HG03280 (cell line): Measurements from ENCODE around the gene OR2F2.

Experiments
- ATAC-seq: cut with Tn5 transposase; IDR thresholded peaks from one replicate; pipeline ENCODE4 v1.9.1; 2021; ENCODE audit warnings: mild to moderate bottlenecking, moderate library complexity; ENCODE audit not compliant: unreplicated experiment

OR2F2 gene

GRCh38 chr7:143913945-143914615 lies 21.0 kb upstream of the OR2F2 start:
- no peak for ATAC-seq

DNA sequence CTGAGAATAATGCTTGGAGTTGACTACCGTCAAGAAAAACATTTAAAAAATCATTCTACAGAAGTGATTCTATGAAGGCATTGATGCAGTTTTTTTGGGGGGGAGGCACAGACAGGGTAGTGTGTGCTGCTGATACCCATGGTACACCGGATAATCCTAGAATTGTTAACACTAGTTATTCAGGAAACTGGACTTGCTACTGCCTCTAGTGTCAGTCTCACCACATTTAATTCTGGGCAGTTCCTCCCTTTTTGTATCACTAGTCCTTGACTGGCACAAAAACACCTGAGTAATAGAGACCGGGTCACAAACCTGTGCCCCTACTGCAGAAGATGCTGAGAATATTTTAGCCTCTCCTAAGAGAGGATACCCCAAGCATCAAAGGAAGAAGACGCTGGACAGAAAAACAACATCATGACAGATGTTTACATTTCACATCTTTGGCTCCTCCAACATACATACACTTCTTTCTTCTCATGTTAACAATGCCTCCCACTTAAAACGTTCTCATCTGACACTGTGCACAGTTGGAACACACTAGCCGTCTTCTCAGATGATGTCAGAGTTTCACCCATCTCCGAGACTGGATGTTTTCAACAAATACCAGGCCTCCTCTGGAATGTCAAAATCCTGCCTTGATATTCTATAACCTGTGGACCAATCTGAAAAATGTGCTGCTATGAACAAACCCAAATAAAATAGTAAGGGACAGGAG lies 19.9 kb upstream of the OR2F2 start:
- ATAC-seq: no peak

DNA sequence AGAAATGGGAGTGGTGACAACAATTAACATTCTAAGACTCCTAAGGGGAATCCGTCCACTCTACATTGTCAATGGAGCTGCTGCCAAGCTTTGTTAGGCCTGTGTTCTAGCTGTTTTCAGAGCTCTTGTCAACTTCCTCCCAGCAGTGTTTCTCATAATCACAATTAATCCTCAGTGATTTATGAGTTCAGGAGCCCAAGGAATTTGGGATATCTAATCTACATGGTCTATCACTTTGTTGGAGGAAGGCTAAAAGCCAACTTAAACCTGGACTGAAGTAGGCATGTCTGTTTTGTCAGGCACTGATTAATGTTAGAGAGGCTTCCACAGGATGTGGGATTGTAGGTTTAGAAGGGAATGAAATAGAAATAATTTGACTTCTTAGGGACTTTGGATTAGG lies 10.2 kb upstream of the OR2F2 start:
- no peak for ATAC-seq

DNA sequence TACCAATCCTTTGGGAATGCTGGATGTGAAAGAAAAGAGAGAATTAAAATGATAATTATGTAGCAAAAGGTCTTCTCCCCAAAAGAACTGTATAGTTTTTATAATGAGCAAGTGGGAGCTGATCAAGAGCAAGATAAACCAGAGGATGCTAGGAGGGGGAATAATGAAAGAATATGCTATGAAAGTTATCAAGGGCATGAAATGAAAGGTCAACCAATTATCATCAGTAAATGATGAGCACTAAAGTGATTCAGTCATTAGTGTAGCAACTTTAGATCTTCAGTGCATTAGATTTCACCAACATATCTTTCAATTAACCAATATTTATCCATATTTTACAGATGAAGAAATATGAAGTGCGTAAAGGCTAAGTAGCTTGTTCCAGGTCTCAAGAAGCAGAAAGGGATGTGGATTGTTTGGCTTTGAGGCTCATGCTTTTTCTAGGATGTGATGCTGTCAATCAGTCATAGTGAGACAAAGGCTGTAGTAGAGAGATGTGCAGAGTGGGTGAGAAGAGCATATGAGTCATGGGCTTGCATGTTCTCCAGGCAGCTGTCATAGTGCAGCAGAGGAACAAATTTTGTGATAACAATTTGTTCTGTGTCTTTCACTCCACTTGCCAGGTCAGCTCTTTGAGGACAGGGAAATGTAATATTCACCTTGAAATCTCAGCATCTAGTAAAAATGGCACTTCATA lies 5.7 kb upstream of the OR2F2 start:
- no peak for ATAC-seq

DNA sequence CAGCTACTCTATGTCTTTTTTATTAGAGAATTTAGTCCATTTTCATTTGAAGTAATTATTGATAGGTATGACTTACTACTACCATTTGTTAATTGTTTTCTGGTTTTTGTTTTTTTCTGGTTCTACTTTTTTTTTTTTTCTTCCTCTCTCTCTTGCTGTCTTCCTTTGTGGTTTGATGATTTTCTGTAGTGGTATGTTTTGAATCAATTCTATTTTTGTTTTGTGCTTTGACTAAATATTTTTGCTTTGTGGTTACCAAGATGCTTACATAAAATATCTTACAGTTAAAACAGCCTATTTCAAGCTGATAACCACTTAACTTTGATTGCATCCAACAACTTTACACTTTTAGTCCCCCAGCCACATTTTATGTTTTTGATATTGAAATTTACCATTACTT lies 3.3 kb upstream of the OR2F2 start:
- no peak for ATAC-seq

- no peak for ATAC-seq
Measured at GRCh38 chr7:143936087-143937009, 1.3 kb downstream of the OR2F2 start.

GRCh38 chr7:143938379-143939243 lies 3.6 kb downstream of the OR2F2 start:
- ATAC-seq: no peak

GRCh38 chr7:143945423-143945822 lies 10.4 kb downstream of the OR2F2 start:
- ATAC-seq: no peak

DNA sequence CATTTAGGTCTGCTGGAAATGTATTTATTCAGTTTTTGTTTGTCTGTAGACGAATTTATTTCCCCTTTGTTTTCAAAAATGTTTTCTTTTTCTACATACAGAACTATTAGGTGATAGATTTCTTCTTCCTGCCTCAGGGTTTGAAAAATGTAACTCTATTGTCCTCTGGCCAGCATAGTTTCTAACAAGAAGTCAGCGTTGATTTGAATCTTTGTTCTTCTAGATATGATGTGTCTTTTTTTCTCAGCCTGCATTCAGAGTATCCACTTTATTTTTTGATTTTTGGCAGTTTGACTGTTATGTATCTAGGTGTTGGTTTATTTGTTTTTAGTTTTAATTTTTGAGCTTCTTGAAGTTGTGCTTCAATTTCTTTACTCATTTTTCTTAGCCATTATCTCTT lies 12.1 kb downstream of the OR2F2 start:
- ATAC-seq: no peak

DNA sequence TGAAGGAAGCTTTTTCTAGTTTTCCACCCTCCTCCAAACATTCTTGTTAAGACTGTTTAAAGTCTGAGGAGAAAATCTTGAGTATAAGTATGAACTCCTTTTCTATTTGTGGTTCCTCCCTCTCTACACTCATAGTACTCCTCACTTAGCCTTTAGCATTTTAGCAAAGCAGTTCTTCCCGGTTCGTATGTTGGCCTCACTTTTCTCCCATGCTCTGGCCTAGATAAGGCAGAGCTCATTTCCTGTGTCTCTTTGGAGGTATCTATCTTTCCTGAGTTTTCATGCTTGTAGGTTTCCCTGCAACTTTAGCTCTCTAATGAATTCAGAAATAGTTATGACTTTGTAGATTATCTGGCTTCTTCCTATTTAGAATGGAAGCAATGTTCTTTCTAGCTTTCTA lies 13.7 kb downstream of the OR2F2 start:
- ATAC-seq: no peak

DNA sequence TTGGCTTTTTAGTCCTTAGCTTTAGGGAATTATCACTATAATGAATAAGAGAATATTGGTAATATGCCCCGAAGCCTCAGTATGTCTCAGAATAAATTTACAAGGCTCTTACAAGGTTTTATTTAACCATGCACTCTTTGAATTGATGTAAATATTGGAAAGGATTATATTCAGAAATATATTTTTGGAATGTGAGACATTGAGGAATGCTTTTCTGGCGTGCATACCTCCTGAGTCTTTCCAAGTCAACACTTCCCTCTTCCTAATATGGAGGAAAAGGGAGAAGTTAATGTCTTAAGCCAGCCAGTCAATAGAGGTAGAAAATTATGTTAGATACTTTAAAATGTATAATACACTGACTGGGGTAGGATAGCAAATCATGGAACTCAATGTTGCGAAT lies 18.4 kb downstream of the OR2F2 start:
- ATAC-seq: no peak

- ATAC-seq: no peak
Measured at GRCh38 chr7:143954135-143954534, 19.1 kb downstream of the OR2F2 start.

DNA sequence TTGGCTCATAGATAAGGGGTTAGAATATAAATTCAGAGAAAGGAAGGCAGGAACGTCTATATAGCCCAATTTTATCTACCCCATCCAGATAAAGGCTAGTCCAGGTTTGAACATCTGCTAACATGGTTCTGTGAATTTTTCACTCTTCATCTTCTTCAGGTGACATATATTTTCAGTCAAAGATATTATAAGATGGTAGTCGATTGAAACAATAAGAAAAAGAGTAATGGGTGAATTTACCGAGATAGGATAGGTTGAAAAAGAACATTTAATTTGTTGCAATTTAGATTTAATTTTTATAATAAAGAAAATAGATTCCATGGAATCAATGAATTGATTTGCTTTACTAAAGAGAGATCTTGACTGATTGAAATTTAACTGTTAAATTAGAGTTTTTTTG lies 19.5 kb downstream of the OR2F2 start, which contains the start of gene OR2F1:
TSS of gene OR2F1 (plus strand) at position 301 of the 400 bp plus-strand sequence. CDS start 5,127 bp downstream, outside the sequence.
- no peak for ATAC-seq

DNA sequence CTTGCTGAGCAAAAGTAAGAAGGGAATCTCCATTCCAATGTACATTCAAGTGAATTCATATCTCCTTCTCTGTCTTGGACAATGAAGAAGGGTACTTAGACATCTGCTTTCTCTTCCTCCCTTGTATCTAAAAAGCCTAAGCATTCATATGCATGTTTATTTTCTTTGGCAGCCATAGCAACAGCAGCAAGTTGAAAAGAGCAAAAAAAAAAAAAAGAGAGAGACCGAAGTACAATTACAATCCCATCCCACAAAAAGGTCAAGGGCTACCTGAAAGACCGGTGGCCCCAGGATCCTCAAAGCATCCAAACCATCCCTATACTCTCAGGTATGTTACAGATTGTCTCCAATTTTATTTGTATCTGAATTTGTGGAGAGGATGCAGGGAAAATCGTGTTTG lies 23.7 kb downstream of the OR2F2 start:
- ATAC-seq: no peak

GRCh38 chr7:143960813-143961610 lies 26.0 kb downstream of the OR2F2 start:
- ATAC-seq: no peak

GRCh38 chr7:143965280-143965679 lies 30.2 kb downstream of the OR2F2 start:
- ATAC-seq: no peak

DNA sequence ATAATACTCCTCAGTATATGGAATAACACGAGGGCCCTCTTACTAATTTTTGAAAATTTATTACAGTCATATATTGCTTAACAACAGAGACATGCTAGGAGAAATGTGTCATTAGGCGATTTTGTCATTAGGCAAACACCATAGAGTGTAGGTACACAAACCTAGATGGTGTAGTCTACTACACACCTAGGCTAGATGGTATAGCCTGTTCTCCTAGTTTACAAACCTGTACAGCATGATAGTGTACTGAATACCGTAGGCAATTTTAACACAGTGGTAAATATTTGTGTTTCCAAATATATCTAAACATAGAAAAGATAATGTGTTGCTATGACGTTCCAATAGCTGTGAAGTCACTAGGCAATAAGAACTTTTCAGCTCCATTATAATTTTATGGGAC lies 32.4 kb downstream of the OR2F2 start:
- no peak for ATAC-seq

DNA sequence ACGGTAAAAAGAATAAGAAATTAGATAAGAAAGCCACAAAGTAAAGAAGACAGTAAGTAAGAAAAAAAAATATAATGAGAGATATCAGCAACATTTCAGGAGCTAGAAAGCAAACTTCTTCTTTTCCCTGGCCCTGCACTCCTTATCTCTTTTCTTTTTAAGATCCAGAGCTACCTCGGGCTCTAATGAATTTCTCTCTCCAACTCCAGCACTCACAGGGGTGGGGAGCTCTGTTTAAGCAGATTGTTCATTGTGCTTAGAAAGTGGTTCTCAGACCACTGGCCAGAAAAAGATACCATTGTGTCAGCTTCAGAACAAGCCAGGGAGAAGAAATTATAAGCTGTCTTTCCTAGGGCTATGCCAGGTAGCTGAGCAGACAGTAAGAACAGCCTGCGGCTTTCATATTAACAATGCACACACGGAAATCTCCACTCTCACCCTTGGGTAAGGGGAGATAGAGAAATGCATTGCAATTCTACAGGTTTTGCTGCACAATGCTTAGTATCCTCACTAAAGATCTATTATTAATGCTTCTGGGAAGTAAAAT lies 38.9 kb downstream of the OR2F2 start:
- ATAC-seq: no peak

- ATAC-seq: no peak
Measured at GRCh38 chr7:143974459-143974858, 39.4 kb downstream of the OR2F2 start.
